ENCODE results near the gene PRRT1. TPM values are rescaled to one million over a fixed set of nuclear protein-coding genes. Genes with fewer than 3 reads are reported as not detected.

Gene PRRT1
- total RNA-seq, 1 donor: 0.54 TPM

GRCh38 chr6:32113386-32114352 is 38.1 kb downstream of the PRRT1 start:
- no peak overlapping the region for H3K4me3 ChIP-seq (ENCODE audit: low read depth, low read length)
- TF ChIP-seq CTCF (IDR thresholded peaks at IDR 0.05; ENCODE audit: insufficient read depth, low read length): peak; percentile 81
- peak; percentile 99 for DNase-seq (ENCODE audit: low read depth)

- DNase-seq (ENCODE audit: low read depth): peak; percentile 39
- TF ChIP-seq CTCF (IDR thresholded peaks at IDR 0.05; ENCODE audit: insufficient read depth, low read length): no peak
- no peak overlapping the region for H3K4me3 ChIP-seq (ENCODE audit: low read depth, low read length)
These were observed 39.2 kb downstream of the PRRT1 start for GRCh38 chr6:32112431-32112980.

GRCh38 chr6:32111424-32112066 is 40.2 kb downstream of the PRRT1 start:
- no peak for DNase-seq (ENCODE audit: low read depth)
- H3K4me3 ChIP-seq (ENCODE audit: low read depth, low read length): no peak overlapping the region
- TF ChIP-seq CTCF (IDR thresholded peaks at IDR 0.05; ENCODE audit: insufficient read depth, low read length): no peak

GRCh38 chr6:32110632-32111031 is 41.1 kb downstream of the PRRT1 start:
- no peak for DNase-seq (ENCODE audit: low read depth)
- no peak overlapping the region for H3K4me3 ChIP-seq (ENCODE audit: low read depth, low read length)
- TF ChIP-seq CTCF (IDR thresholded peaks at IDR 0.05; ENCODE audit: insufficient read depth, low read length): no peak

GRCh38 chr6:32109765-32110160 is 42.0 kb downstream of the PRRT1 start:
- no peak for DNase-seq (ENCODE audit: low read depth)
- TF ChIP-seq CTCF (IDR thresholded peaks at IDR 0.05; ENCODE audit: insufficient read depth, low read length): no peak
- no peak overlapping the region for H3K4me3 ChIP-seq (ENCODE audit: low read depth, low read length)

- peak within 1 kb of the TSS; percentile 69 for H3K4me3 ChIP-seq (ENCODE audit: low read depth, low read length)
- DNase-seq (ENCODE audit: low read depth): no peak
- TF ChIP-seq CTCF (IDR thresholded peaks at IDR 0.05; ENCODE audit: insufficient read depth, low read length): no peak
These were observed 42.5 kb downstream of the PRRT1 start, which contains the start of gene TNXB for GRCh38 chr6:32109114-32109764. TSS of gene TNXB (minus strand) at chr6:32109338. CDS start at chr6:32098198, 11,140 bp downstream.
